HG02798 (cell line): ENCODE data around the gene MMP13.
"Not testable (repeated sequence)": the region's sequence is repeated elsewhere in the genome, so short reads cannot be mapped to it uniquely, and the experiment has no call there.

ENCODE experiments used
- ATAC-seq: cut with Tn5 transposase; IDR thresholded peaks from one replicate; pipeline ENCODE4 v1.9.1; 2021; ENCODE audit warnings: mild to moderate bottlenecking; ENCODE audit not compliant: unreplicated experiment, poor library complexity

The MMP13 gene

DNA sequence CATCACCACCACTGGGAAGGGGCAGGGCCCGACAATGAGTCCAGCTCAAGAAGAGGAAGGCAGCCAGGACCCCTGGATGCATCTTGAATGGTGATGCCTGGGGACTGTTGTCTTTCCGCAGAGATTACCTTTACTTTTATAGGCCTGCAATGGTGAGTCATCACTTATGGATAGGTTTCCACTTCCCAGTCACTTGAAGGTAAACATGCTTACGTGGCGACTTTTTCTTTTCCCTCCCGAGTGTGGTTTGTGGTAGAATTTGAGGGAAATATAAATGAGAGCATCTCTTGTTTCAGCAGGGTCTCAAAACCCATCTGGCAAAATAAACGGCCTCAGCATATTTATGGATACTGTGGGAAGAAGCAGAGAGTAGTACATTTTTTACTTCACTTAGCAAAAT, at the start of gene MMP13:
Gene MMP13 (minus strand): TSS at position 109 of the 400 bp plus-strand sequence. CDS start 27 bp downstream, at position 82.
- ATAC-seq = no peak

DNA sequence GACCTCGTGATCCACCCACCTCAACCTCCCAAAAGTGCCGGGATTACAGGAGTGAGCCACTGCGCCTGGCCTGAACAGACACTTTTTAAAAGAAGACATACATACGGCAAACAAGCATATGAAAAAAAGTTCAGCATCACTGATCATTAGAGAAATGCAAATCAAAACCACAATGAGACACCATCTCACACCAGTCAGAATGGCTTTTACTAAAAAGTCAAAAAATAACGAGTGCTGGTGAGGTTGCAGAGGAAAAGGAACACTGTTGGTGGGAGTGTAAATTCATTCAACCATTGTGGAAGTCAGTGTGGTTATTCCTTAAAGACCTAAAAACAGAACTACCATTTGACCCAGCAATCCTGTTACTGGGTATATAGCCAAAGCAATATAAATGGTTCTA, 48.7 kb upstream of the MMP13 start:
- not testable (repeated sequence) for ATAC-seq

DNA sequence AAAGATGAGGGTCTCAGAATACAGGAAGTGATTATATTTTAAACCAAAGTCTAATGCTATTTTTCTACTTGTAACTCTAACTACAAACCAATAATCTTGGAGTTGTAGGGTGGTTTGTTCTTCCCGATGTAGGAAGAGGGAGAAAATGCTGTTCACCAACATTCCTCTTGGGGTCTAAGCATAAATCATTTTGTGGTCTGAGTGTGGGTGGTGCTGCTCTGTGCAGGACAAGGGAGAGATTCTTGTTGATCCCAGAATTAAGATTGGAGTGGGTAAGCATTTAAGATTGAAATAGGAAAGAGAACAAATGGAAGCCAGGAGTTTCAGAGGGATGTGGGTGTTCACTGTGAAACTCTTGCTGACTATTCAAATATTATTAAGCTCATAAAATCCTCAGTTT, 38.6 kb upstream of the MMP13 start:
- ATAC-seq = no peak

GRCh38 chr11:102991776-102992175, 36.2 kb upstream of the MMP13 start:
- no peak for ATAC-seq

- no peak for ATAC-seq
Measured at GRCh38 chr11:102990145-102990544, 34.6 kb upstream of the MMP13 start.

DNA sequence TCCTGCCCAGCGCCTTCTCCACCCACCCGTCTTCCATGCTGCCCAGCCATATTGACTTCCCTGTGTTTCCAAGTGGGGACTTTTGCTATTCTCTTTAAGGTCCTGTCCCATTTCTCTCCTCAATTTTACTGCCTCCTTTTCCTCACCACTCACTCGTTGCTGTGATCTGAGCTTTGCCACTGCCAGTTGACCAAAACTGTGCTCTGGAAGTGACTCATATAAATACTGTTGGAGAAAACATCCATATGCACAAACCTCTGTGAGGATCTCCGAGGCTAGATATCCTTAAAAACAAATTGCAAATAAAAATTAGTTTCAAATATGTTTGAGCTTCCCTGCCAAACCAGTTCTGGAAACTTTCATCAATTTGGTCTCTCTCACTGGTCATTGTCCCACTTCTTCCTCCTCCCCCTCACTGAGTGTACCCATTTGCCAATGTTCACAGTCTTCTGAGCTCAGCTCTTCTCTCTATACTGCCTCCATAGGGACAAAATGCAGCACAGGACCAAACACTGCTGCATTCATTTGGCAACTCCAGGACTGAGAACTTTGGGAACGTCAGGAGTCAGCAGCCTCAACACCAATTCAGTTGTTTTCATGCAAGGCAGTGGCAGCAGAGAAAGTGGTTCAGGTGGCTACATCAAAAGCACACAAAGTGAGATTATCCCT, 34.0 kb upstream of the MMP13 start:
- ATAC-seq = no peak

GRCh38 chr11:102986815-102987214, 31.3 kb upstream of the MMP13 start:
- no peak for ATAC-seq

GRCh38 chr11:102985850-102986249, 30.3 kb upstream of the MMP13 start:
- ATAC-seq = no peak

DNA sequence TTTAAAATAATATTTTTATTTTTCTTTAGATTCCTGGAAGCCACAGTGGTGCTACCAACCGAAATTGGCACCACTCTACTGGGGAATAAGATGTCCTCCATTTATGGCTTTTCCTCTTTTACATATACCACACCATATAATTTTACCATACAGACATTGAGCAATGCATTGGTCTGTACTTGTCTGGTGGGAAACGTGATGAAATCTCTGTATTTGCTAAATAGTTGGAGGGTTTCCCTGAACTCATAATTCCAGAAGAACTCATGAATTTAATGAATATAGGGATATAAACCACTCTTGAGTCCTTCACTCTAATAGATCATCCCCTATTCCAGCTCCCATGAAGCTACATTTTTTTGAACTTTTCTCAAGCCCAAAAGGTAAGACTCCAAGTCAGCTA, 28.0 kb upstream of the MMP13 start:
- no peak for ATAC-seq

GRCh38 chr11:102981324-102981910, 25.9 kb upstream of the MMP13 start:
- ATAC-seq = no peak

GRCh38 chr11:102974552-102975280, 19.2 kb upstream of the MMP13 start:
- ATAC-seq = no peak

DNA sequence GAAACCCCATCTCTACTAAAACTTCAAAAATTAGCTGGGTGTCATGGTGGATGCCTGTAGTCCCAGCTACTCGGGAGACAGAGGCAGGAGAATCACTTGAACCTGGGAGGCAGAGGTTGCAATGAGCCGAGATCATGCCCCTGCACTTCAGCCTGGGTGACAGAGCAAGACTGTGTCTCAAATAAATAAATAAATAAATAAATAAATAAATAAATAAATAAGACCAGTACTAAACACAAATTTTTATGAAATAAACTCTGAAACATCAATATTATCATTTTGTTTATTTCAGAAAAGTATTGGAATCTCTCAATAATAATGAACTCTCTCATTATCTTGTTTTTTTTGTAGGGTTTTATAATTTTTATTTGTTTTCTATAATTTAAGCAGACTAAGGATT, 18.2 kb upstream of the MMP13 start:
- ATAC-seq = not testable (repeated sequence)

DNA sequence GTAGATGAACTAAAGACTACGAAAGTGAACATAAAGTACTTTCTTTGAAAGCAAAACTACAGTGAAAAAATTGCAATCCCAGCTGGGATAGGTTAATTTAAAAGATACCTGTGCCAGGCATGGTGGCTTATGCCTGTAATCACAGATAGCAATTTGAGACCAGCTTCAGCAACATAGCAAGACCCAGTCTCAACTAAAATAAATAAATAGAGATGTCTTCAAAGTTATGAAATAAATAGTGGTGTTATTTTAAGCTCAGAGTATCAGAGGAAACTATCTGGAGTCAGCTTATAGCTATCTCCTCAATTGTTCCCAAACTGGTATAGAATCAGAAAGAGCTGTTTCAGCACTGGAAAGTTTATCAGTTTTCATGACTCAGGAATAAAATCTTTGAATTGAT, 17.3 kb upstream of the MMP13 start:
- no peak for ATAC-seq

DNA sequence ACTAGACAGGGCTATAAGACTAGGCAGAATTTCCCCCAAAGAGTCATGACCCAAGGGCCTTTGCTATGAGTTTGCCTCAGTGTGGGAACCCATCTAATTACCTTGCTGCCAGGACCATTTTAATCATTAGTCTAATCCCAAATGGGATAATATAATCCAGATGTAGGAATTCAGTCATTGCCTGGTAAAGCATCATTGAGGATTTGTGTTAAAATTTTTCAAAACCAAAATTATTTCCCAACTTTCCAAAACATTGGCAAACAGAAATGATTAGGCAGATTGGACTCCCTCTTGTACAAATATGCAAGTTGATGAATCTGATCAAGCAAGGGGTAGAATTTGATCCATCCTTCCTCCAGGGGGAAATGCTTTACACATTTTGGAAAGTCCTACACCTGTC, 16.2 kb upstream of the MMP13 start:
- ATAC-seq = no peak

DNA sequence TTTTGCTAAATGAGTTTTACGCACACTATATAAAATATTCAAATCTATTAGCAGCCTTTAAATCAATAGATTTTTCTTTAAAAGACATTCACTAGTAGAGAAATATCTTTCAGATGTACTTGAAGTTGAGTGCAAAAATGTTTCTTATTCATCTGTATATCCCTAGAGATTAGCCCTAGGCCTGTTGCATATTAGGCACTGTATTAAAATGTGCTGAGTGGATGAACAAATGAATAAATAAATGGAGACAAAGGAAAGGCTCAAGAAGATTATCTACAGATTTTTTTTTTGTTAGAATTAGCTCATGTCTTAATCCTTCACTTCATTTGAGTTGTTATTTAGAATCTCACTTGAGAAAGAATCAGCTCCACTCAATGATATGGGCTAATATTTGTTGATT, 12.0 kb upstream of the MMP13 start:
- no peak for ATAC-seq

DNA sequence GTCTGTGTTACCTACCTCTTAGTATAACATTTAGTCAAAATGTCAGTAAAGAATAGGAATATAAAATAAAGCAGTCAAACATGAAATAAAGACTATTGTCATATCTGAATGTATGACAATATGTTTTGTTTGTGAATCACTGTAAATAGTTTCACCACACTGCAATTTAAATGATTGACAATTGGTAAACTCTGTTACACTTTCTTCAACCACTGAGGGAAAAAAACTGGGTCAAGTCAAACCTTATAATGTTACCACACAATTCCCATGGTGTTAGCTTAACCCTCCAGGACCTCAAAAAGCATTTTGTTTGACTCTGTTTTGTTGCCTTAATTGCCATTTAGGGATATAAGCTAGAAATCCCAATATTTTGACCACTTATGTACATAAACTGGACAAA, 10.5 kb upstream of the MMP13 start:
- ATAC-seq = no peak

GRCh38 chr11:102964867-102965266, 9.3 kb upstream of the MMP13 start:
- ATAC-seq = no peak

- no peak for ATAC-seq
Measured at GRCh38 chr11:102957953-102958352, 2.4 kb upstream of the MMP13 start.

- no peak for ATAC-seq
Measured at GRCh38 chr11:102950622-102951081, 4.9 kb downstream of the MMP13 start.

GRCh38 chr11:102946237-102946636, 9.3 kb downstream of the MMP13 start:
- ATAC-seq = no peak
